K562 (cell line): Measurements from ENCODE around the gene ATG13.

Experiments
- GABPA ChIP-seq: fragments of 200-800 bp; sonication (Bioruptor generic); conservative IDR thresholded peaks from 2 replicates; pipeline ENCODE4 v1.6.1; 2016; ENCODE audit warnings: low read depth, missing genetic modification characterization, missing compliant biosample characterization
- MTA1 ChIP-seq: fragments of 450-650 bp; IDR thresholded peaks from 2 replicates; pipeline ENCODE4 v1.6.1; 2017; ENCODE audit warnings: borderline replicate concordance
- NFE2 ChIP-seq: IDR thresholded peaks from 2 replicates; pipeline ENCODE4 v1.6.1; 2014; ENCODE audit warnings: antibody characterized with exemption, low read depth
- SIN3B ChIP-seq: fragments of 450-650 bp; IDR thresholded peaks from 2 replicates; pipeline ENCODE4 v1.6.1; 2017; ENCODE audit warnings: low read depth, mild to moderate bottlenecking, moderate library complexity

- TF ChIP-seq SIN3B (no peak), NFE2 (no peak), MTA1 (no peak), GABPA (tag) (no peak)
Observed at GRCh38 chr11:46597155-46597554, 20.2 kb upstream of the ATG13 start.
